HT-29 (cell line): Measurements from ENCODE around the gene TTC33. TPM values are rescaled to one million over a fixed set of nuclear protein-coding genes. Genes with fewer than 3 reads are reported as not detected.
"Not testable (repeated sequence)": the region's sequence is repeated elsewhere in the genome, so short reads cannot be mapped to it uniquely, and the experiment has no call there.

Source experiments
- DNase-seq: peaks from one replicate; pipeline ENCODE4 v3.0.0-alpha.2; 2015; ENCODE audit warnings: low spot score
- total RNA-seq: library from RNA; depleted of rRNA; stranded (reverse); fragments of >200 nt; shearing (Covaris generic); gene quantifications from 2 replicates; pipeline ENCODE4 v1.2.3, GENCODE V29; 2014

The TTC33 gene
- total RNA-seq, 1 experiment from 2014 or later: 3.5 TPM

DNA sequence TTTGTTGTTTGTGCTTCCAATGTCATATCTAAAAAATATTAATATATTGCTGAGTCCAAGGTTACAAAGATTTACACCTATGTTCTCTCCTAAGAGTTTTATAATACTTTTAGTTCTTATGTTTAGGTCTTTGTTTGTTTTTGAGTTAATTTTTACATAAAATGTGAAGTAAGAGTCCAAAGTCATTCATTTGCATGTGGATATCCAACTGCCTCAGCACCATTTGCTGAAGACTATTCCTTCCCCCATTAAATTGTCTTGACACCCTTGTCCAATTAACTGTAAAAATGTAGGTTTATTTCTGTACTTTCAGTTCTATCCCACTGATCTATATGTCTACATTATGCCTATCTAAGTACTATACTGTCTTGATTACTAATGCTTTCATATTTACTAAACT, 35.7 kb downstream of the TTC33 start:
- no peak for DNase-seq

DNA sequence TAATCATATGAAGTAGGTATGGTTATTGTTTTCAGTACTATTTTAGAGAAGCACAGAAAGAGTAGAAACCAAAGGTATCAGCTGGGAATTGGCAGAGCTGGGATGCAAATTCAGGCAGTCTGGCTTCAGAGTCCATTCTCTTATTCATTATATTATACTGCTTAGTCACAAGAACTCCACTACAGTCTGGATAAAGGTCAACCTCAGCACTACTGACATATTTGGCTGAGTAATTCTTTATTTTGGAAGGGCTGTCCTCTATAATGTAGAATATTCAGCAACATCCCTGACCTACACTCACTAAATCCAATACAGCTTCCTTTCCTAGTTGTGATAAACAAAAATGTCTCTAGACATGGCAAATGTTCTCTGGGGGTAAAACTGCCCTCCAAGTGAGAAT, 38.5 kb downstream of the TTC33 start:
- DNase-seq: no peak

DNA sequence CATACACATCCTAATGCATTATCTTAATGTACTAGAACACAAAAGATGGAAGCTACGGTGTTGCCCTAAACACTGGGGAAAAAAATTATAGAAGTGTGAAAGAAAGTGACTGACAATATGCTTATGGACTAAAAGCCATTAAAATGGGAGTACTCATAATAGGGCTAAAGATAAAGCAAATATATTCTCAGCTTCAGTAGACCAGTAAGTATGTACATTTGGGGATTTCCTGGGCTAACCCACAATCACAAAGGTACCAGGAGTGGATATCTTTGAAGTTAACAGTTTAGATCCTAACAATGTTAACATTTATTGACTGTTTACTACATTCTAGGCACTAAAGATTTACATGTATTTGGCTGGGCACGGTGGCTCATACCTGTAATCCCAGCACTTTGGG, 39.2 kb downstream of the TTC33 start:
- no peak for DNase-seq

DNA sequence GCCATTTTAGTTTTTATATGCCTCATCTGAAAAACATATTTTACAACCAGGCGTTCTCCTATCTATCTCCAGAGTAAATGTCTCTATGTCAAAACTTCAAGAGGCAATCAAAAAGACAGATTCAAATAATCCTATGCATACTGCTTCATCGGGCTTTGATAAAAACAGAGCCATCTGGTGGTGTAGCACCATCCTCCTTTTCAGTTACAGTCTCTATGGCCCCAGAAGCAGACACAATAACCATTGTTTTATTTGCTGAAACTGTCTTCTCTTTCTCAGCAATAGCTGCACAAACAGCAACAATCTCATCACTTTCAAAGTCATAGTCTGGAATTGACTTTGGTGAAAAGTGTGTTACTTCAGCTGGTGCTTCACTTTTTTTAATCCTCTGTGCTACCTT, 39.8 kb downstream of the TTC33 start:
- DNase-seq: peak; percentile 45

DNA sequence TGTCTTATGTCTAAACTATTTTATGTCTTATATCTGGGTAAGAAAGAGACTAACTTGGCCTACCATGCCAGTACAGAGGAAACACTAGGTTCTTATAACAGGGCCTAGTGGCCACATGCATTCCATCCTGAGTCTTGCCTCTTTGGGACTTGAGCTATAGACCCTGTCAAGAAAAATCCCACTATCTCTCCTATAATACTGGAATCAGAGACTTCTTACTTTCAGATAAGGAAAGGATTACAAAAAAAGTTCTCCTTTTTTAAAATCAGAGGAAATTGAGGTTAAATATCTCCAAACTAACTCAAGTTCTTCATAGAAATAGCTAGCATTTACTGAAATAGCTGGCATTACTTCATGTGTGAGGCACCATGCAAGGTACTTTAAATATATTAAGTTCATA, 41.8 kb downstream of the TTC33 start:
- no peak for DNase-seq

DNA sequence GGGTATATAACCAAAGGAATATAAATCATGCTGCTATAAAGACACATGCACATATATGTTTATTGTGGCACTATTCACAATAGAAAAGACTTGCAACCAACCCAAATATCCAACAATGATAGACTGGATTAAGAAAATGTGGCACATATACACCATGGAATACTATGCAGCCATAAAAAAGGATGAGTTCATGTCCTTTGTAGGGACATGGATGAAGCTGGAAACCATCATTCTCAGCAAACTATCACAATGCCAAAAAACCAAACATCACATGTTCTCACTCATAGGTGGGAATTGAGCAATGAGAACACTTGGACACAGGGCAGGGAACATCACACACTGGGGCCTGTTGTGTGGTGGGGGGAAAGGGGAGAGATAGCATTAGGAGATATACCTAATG, 45.2 kb downstream of the TTC33 start:
- DNase-seq: not testable (repeated sequence)

DNA sequence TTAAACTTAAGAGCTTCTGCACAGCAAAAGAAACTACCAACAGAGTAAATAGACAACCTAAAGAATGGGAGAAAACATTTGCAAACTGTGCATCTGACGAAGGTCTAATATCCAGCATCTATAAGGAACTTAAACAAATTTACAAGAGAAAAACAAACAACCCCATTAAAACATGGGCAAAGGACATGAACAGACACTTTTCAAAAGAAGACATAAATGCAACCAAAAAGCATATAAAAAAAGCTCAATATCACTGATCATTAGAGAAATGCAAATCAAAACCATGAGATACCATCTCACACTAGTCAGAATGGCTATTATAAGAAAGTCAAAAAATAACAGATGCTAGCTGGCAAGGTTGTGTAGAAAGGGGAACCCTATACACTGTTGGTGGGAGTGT, 50.3 kb downstream of the TTC33 start:
- not testable (repeated sequence) for DNase-seq

DNA sequence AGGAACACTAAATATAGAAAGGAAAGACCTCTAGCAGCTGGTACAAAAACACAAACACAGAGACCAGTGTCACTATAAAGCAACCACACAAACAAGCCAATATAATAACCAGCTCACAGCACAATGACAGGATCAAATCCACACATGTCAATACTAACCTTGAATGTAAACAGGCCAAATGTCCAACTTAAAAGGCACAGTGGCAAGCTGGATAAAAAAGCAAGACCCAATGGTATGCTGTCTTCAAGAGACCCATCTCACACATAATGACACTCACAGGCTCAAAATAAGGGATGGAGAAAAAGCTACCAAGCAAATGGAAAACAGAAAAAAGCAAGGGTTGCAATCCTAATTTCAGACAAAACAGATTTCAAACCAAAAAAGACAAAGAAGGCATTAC, 53.7 kb downstream of the TTC33 start:
- DNase-seq: not testable (repeated sequence)

DNA sequence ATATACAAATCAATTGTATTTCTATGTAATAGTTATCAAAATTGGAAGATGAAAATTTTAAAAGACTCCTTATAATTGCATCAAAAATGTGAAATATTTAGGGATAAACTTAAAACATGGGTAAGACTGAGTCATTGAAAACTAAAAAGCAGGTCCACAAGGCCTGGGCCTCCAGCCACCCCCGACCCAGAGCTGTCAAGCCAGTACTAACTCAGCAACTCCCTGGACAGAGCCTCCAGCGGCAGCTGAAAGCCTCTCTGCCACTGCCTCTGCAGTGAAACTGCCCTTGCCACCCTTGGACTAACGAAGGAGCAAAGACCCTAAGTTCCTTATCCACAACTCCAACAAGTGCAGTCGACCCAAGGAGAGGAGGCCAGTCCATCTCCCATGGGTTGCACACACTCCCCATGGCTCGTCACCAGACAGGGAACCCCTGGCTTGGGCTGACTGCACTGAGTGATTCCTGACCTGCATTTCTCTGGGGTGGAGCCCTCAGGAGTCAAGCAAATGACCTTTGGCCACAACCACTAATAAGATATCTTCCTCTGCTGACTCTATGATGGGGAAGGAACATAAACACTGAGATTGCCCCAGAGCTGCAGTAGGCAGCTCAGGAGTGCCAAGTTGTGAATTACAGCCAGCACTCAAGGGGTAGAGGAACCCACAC, 55.5 kb downstream of the TTC33 start:
- DNase-seq: peak; percentile 31

DNA sequence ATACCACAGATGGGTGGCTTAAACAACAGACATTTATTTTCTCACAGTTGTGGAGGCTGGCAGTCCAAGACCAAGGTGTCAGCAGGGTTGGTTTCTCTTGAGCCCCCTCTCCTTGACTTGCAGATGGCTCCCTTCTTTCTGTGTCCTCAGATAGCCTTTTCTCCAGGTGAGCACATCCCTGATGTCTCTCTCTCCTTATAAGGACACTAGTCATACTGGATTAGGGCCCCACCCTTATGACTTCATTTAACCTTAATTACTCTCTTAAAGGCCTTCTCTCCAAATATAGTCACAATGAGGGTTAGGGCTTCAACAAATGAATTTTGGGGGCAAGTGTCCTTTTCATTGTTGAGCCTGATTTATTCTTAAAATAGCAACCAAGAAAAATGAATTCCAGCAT, 61.3 kb downstream of the TTC33 start:
- no peak for DNase-seq

DNA sequence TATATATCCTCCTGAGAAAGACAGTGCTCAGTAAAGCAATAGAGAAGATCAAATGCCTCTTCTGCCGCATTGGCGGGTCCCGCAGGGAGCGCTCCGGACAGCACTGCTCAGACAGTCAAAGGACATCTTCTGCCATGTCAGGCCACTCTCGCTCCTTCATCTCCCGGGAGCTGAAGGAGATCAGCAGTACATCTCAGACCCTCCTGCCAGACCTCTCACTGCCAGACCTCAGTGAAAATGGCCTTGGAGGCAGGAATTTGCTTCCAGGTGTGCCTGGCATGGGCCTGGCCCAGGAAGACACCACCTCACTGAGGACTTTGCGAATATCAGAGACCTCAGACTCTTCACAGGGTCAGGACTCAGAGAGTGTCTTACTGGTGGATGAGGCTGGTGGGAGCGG, 63.9 kb downstream of the TTC33 start:
- no peak for DNase-seq

DNA sequence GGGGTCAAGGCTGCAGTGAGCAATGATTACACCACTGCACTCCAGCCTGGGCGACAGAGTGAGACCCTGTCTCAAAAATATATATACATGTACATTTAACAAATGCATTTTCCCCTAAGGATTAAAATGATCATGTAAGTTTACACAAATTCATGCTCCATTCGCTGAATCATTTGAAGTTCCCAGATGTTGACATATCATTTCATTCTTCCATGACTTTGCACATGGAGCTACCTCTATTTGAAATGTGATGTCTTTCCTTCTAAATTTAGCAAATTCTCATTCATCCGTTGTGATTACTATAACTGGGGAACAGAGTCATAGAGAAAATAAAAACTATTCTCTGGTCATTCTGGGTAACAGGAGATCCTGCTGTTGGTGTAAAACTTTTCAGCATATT, 65.5 kb downstream of the TTC33 start:
- DNase-seq: no peak

DNA sequence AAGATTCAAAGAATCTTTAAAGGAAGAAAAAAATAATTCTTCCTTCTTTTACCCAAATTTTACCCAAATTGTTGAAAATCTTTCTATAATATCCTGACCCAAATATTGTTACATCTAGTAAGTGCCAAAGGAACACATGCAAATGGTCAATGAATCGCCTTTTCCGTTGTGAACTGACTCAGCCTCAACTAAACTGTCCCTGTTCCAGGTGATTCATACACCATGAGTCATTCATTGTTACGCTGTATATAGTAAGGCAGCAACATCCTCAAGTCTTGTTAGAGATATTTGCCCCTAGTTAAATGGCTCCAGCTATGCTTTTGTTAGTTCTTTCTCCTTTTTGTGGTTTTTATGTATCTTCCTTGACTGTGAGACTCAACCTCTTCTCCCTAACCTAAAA, 66.3 kb downstream of the TTC33 start:
- DNase-seq: peak; percentile 67

DNA sequence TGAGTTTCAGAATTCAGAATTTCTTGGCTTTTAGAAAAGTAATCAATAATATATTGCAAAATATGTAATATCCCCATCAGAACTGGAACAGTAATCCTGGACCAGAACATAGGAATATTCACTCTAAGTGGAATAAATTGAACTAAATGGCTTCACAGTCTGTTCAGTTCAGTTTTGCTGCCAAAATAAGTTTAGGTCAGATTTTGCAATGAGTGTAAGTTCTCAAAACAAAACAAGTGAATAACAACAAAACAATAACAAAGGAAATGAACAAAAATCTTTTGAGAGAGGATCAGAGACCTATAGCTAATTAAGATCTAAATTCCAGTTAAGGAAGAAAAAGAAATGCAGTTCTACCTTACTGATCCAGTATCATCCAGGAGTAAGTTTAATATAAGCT, 66.8 kb downstream of the TTC33 start:
- no peak for DNase-seq

DNA sequence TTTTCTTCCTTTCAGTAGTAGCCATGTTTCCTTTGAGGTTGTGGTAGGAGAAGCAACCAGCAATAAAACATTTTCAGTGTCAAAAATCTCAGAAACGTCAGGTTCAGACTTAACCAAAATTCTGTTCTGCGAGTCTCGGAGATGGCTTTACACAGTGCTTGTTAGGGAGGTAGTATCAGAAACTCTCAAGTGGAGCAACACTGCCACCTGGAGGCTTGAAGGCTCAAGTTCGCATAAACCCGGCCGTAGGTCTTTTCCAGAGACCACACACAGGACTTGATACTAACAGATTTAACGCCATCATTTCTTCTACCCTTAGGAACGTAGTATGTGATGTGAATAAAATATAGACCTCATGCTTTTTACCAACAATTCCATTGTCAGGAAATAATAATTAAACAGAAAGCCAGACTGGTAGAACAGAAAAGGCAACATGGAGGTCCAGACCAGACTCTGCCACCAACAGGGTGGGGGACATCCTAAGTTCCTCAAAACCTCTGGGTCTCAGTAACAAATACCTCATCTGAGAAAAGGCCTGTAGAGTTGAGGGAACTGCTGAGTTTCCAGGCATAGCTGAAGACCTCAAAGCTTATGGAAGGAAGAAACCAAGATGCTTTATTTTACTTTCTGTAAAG, 67.5 kb downstream of the TTC33 start:
- DNase-seq: peak; percentile 94

DNA sequence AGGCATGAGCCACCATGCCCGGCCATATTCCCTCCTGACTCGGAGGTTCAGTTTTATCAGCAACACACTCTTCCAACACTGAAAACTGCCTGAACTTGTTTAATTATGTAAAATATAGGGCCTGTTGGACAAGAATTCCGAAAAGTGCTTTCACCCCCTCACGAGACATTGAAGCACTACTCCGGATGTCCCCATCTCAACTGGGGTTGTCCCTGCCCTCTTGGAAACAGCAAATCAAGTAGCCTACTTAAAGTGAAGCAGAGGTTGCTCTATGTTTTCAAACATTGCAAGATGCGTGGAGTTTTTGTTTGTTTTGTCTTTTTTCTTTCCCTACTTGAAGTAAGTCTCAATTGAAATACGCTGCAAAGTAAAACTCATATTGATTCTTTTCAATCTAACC, 68.4 kb downstream of the TTC33 start:
- DNase-seq: no peak

DNA sequence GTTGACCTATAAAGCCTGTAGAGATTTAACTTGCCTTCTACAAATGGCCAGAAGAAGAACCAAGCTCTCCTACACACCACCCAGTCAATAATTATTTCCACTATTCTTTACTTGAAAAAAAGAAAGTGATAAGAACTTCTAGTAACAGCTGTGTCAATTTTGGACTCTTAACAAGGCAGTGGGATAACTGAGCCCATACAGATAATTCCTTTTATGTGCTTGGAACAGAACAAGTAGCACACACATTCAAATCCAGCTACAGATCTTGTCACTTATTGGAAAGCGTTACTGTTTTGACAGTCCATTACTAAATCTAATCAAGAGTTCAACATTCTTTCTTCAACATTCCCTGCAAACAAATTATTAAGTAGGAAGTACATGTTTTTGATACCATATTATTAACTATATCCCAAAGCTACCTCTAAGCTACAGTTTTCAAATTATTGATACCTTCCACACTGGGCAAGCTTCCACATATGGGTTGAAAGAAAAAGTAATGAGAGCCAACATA, 69.7 kb downstream of the TTC33 start:
- DNase-seq: no peak

DNA sequence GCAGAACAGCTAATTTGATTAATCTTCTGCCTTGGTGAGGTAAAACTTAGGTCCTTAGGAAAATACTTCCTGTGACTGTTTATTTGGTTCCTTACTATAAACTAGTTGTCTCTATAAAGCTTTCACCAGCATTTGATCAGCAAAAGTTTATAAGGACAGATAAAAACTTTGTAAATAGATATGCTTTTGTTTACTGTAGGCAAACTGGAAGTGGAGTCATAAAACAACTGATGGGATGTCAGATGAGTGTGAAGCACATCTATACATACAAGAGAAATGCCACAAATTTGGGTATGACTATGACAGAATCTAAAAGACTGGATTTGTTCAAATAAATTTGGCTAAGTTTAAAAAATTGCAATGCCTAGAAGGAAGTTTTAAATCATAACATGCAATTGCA, 70.6 kb downstream of the TTC33 start:
- no peak for DNase-seq

DNA sequence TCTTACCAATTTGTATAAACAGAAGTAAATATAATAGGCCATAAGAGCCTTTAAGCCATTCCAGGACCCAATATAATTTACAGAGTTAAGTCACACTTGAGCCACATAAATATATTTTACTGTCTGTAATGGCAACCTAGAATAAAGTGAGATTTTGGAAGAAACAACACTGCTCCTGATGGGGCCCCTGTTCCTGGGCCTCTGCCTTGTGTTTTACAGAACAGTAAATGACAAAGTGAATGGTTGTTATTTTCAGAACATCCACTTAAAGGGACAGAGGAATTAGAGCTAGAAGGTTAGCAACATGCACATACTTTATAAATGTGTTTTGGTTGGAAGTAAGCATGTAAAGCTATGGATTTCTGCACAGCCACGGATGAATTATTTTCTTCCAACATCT, 72.5 kb downstream of the TTC33 start:
- no peak for DNase-seq

DNA sequence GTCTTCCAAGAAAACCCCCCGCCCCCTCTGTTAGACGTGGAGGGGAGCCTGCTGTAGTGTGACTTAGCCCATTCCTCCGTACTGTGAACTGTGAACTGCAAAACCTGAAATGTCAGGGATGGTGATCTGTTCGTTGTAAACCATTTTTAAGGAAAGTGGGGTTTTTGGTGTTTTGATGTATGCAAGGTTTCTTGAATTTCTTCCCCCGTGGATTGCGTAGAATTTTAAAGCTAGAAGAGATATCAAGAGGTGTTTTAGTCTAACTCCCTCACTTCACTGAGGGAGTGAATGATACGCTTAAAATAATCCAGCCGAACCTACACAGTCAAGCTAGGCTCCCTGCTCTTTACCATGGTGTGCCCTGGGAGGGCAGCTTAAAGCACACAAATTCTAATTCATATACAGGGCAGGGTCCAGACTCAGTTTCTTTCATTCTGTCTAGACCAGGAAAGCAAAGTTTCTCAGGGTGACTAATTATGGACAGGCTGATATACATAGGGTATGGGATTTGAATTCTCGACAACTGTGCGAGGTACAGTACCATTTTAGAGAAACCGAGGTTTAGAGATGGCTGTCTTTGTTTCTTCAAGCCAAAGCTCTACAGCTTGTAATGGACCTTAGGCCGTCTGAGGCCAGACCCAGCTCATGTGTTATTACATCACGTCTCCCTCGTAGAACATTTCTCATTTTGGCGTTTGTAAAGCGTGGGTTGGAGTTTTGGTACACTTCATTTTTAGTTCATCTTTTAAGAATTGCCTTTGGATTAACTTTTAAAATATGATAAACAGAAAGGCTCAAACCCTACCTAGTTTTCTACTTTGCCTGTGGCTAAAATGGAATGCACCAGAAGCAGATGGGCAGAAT, 73.4 kb downstream of the TTC33 start:
- no peak for DNase-seq

DNA sequence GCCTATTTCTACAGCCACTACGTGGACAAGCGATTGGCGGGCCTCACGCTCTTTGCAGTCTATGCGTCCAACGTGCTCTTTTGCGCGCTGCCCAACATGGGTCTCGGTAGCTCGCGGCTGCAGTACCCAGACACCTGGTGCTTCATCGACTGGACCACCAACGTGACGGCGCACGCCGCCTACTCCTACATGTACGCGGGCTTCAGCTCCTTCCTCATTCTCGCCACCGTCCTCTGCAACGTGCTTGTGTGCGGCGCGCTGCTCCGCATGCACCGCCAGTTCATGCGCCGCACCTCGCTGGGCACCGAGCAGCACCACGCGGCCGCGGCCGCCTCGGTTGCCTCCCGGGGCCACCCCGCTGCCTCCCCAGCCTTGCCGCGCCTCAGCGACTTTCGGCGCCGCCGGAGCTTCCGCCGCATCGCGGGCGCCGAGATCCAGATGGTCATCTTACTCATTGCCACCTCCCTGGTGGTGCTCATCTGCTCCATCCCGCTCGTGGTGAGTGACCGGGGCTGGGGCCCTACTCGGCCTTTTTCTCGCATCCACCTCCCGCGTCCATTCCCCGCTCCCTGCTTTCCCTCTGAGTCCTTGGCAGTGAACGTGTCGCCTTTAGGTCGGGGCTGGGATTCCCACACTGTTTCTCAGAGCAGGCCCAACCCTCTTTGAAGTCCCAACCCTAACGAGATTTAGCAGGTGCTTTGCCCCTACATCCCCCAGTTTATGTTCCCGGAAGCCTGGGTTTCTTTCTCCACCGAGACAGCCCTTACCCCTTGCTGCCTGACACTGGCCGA, 74.2 kb downstream of the TTC33 start:
- DNase-seq: no peak
